Fibroblast of lung (primary cell): Measurements from ENCODE around the gene GPR15LG. TPM values are rescaled to one million over a fixed set of nuclear protein-coding genes. Genes with fewer than 3 reads are reported as not detected.
"Not testable (repeated sequence)": the region's sequence is repeated elsewhere in the genome, so short reads cannot be mapped to it uniquely, and the experiment has no call there.

Experiments
- DNase-seq, 2 donors: peaks; one replicate each; pipeline versions ENCODE4 v3.0.0 to v3.0.0-alpha.2; 2010; ENCODE audit warnings: low read depth in 2 of 2
- H2AFZ ChIP-seq: 2 replicates; pipeline ENCODE4 v1.5.1; 2012; ENCODE audit warnings: low read length, control low read depth, inconsistent platforms
- H3K27ac ChIP-seq: 2 replicates; pipeline ENCODE4 v1.5.1; 2011; ENCODE audit warnings: low read length, control low read depth; ENCODE audit not compliant: insufficient read depth
- H3K27me3 ChIP-seq: 2 replicates; pipeline ENCODE4 v1.5.1; 2011; ENCODE audit warnings: mild to moderate bottlenecking, low read length; ENCODE audit not compliant: control insufficient read depth, insufficient read depth
- H3K36me3 ChIP-seq: 2 replicates; pipeline ENCODE4 v1.5.1; 2011; ENCODE audit warnings: low read length; ENCODE audit not compliant: control insufficient read depth, insufficient read depth
- H3K4me1 ChIP-seq: 2 replicates; pipeline ENCODE4 v1.5.1; 2011; ENCODE audit warnings: low read length; ENCODE audit not compliant: control insufficient read depth, insufficient read depth; ENCODE audit errors: extremely low read depth
- H3K4me2 ChIP-seq: 2 replicates; pipeline ENCODE4 v1.5.1; 2011; ENCODE audit warnings: low read length, control low read depth; ENCODE audit not compliant: insufficient read depth; ENCODE audit errors: extremely low read depth
- H3K4me3 ChIP-seq, 4 experiments: fragments of 200-600 bp in 1 of 4; sonication (generic) in 1 of 4; replicated peaks in 1 of 4; 2 replicates each; pipeline ENCODE4 v1.5.1; 2011 to 2016; ENCODE audit warnings: low read length in 4 of 4, low read depth in 3 of 4, mild to moderate bottlenecking in 3 of 4, control low read depth in 2 of 4, inconsistent platforms in 1 of 4, mixed read lengths in 1 of 4; ENCODE audit not compliant: insufficient read depth in 1 of 4; ENCODE audit errors: control extremely low read depth in 1 of 4
- H3K79me2 ChIP-seq: 2 replicates; pipeline ENCODE4 v1.5.1; 2012; ENCODE audit warnings: mild to moderate bottlenecking, low read length, inconsistent platforms; ENCODE audit not compliant: control insufficient read depth, insufficient read depth
- H3K9ac ChIP-seq: 2 replicates; pipeline ENCODE4 v1.5.1; 2011; ENCODE audit warnings: mild to moderate bottlenecking, low read length, control low read depth; ENCODE audit not compliant: insufficient read depth
- H3K9me3 ChIP-seq: 2 replicates; pipeline ENCODE4 v1.5.1; 2012; ENCODE audit warnings: low read depth, low read length; ENCODE audit not compliant: control insufficient read depth, insufficient read depth
- H4K20me1 ChIP-seq: 2 replicates; pipeline ENCODE4 v1.5.1; 2011; ENCODE audit warnings: low read length; ENCODE audit not compliant: control insufficient read depth, insufficient read depth; ENCODE audit errors: extremely low read depth
- CTCF ChIP-seq, 2 donors: IDR thresholded peaks in 1 of 2; conservative IDR thresholded peaks in 1 of 2; 1 replicate in 1 of 2; 2 replicates in 1 of 2; pipeline ENCODE4 v1.5.1; 2011 to 2012; ENCODE audit warnings: low read length in 2 of 2, control low read depth in 1 of 2, inconsistent platforms in 1 of 2, low read depth in 1 of 2, mild to moderate bottlenecking in 1 of 2
- EZH2 ChIP-seq: IDR thresholded peaks from 2 replicates; pipeline ENCODE4 v1.5.1; 2012; ENCODE audit warnings: low read length, control low read depth, mild to moderate bottlenecking; ENCODE audit errors: missing control alignments
- polyA plus RNA-seq, 2 donors: library from polyadenylated mRNA; depleted of rRNA in 1 of 2; stranded (reverse) in 1 of 2; unstranded in 1 of 2; fragments of >200 nt; gene quantifications; 2 replicates each; pipeline ENCODE4 v1.2.1, GENCODE V29; 2011 to 2012; ENCODE audit warnings: missing spikeins in 1 of 2
- total RNA-seq: library from RNA; depleted of rRNA; stranded (reverse); fragments of >200 nt; gene quantifications from 2 replicates; pipeline ENCODE4 v1.2.1, GENCODE V29; 2014

The GPR15LG gene
- total and polyA plus RNA-seq, 2 donors (not counting 1 experiment from before 2014, with no cell fraction given) = not detected

DNA sequence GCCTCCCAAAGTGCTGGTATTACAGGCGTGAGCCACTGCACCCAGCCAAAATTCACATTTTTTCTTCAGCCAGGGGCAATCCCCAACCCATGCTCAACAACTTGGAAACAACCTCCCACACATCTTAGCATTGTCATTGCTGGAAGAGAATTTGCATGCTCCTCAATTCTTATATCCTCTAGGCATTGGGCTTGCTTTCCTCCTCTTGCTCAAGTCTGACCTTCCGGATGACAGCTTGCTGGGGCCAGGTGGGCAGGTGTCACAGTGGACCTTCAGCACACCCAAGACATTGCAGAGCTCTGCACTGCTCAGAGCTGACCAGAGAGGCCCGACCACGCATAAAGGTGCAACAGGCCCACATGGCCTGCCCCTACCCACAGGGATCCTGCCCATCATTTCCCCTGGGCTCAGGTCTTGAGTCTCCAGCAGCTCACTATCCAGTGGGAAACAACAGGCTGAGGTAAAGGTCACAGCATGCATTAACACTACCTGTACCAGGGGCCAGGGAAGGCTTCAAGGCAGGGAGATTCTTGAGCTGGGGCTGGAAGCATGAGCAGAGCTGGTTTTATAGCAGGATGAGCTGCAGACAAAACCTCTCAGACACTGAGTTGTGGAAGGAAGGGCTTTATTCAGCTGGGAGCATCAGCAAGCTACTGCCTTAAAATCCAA lies 6.8 kb upstream of the GPR15LG start:
- Histone ChIP-seq H3K27me3 (no peaks in the 10 kb centered on the region), H4K20me1 (no peaks in the 10 kb centered on the region), H3K4me3 (no peak overlapping the region), H3K4me2 (no peak overlapping the region), H3K9me3 (no peaks in the 10 kb centered on the region), H3K79me2 (no peaks in the 10 kb centered on the region), H3K27ac (no peak overlapping the region), H3K4me1 (no peaks in the 10 kb centered on the region), H3K9ac (no peak overlapping the region), H3K36me3 (no peaks in the 10 kb centered on the region), H2AFZ (no peak overlapping the region)
- TF ChIP-seq EZH2 (no peak), CTCF (conservative IDR thresholded peaks at IDR 0.05 in 1 of 2, IDR thresholded peaks at IDR 0.05 in 1 of 2; ENCODE audit: low read depth in 1 of 2, low read length in 2 of 2) (no peak)
- no peak for DNase-seq

- not testable (repeated sequence) for H3K9me3 ChIP-seq, H3K4me1 ChIP-seq, H2AFZ ChIP-seq, H3K27ac ChIP-seq, H3K4me2 ChIP-seq, H3K9ac ChIP-seq, H3K27me3 ChIP-seq, H3K4me3 ChIP-seq, DNase-seq, H3K79me2 ChIP-seq, H4K20me1 ChIP-seq, H3K36me3 ChIP-seq
Measured at GRCh38 chr10:84167289-84167653, 6.3 kb upstream of the GPR15LG start.

DNA sequence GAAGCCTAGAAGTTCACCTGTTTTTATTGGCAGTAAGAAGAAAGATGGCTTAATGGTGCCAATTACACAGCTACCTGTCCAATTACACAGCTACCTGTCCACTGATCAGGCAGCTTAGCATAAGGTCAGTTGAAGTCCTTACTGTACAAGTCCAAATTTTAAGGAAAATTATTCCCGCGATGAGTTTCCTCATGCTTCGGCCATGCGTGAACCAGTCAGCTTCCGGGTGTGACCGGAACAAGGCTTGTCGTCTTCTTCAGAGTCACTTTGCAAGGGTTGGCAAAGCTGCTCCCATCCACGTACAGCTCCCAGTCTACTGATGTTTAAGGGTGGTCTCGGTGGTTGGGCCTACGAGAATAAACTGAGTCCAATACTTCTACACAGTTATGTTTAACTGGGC lies 5.2 kb upstream of the GPR15LG start:
- H3K27me3 ChIP-seq, H3K4me2 ChIP-seq, H3K4me1 ChIP-seq, H4K20me1 ChIP-seq, DNase-seq, H3K27ac ChIP-seq, H3K36me3 ChIP-seq, H3K4me3 ChIP-seq, H3K9ac ChIP-seq, H3K9me3 ChIP-seq, H3K79me2 ChIP-seq, H2AFZ ChIP-seq: not testable (repeated sequence)

DNA sequence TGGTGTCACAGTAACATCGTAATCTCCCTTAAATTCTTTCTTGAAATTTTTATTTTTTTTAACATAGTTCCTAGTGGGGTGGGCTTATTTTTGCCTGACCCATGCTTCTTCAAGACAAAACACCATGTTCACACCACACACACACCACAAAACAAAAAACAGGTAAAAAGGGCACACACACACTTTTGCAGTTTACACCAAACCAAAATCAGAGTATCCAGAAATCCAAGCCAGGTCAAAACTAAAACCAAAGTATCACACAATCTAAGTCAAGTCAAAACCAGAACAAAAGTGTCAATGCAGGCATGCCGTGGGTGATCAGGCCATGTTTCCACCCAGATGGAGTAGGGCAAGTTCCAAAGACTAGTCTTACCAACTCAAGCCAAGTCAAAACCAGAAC lies 2.4 kb upstream of the GPR15LG start:
- H3K79me2 ChIP-seq, H3K4me3 ChIP-seq, H3K4me1 ChIP-seq, H3K9ac ChIP-seq, H4K20me1 ChIP-seq, H3K27ac ChIP-seq, H3K4me2 ChIP-seq, H3K27me3 ChIP-seq, DNase-seq, H2AFZ ChIP-seq, H3K9me3 ChIP-seq, H3K36me3 ChIP-seq: not testable (repeated sequence)

DNA sequence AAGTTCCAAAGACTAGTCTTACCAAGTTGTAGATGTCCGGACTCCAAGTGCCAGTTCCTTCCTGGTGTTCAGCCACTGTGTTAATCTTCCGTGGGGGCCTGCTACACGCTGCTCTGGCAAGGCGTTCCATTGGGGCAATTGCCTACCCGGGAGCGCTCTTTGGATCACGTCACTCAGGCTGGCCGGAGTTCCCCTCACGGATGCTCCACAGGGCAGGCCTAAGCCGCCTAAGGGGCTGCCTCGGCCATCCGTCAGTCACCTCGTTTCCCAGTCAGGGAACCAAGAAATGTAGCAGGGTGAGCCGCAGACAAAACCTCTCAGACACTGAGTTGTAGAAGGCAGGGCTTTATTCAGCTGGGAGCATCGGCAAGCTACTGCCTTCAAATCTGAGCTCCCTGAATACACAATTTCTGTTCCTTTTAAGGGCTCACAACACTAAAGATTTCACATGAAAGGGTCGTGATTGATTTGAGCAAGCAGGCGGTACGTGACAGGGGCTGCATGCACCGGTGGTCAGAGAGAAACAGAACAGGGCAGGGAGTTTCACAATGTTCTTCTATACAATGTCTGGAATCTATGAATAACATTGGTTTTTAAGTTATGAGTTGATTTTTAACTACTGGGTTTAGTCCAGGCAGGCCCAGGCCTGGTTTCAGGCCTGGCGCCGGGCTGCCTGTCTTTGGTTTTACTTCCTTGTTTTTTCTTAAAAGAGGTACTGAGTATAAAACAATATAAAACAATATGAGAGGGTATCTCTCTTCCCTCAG lies 1.7 kb upstream of the GPR15LG start:
- not testable (repeated sequence) for H4K20me1 ChIP-seq, H3K79me2 ChIP-seq, H3K27me3 ChIP-seq, H3K9ac ChIP-seq, H3K36me3 ChIP-seq, H3K4me3 ChIP-seq, H3K4me2 ChIP-seq, DNase-seq, H2AFZ ChIP-seq, H3K4me1 ChIP-seq, H3K27ac ChIP-seq, H3K9me3 ChIP-seq
